Fibroblast of gingiva (primary cell): ENCODE measurements around the gene HELT.
"Not testable (repeated sequence)": the region's sequence is repeated elsewhere in the genome, so short reads cannot be mapped to it uniquely, and the experiment has no call there.

Source experiments
- DNase-seq: peaks from one replicate; pipeline ENCODE4 v3.0.0-alpha.2; 2011; ENCODE audit warnings: low read depth

The HELT gene, protein sequence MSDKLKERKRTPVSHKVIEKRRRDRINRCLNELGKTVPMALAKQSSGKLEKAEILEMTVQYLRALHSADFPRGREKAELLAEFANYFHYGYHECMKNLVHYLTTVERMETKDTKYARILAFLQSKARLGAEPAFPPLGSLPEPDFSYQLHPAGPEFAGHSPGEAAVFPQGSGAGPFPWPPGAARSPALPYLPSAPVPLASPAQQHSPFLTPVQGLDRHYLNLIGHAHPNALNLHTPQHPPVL

DNA sequence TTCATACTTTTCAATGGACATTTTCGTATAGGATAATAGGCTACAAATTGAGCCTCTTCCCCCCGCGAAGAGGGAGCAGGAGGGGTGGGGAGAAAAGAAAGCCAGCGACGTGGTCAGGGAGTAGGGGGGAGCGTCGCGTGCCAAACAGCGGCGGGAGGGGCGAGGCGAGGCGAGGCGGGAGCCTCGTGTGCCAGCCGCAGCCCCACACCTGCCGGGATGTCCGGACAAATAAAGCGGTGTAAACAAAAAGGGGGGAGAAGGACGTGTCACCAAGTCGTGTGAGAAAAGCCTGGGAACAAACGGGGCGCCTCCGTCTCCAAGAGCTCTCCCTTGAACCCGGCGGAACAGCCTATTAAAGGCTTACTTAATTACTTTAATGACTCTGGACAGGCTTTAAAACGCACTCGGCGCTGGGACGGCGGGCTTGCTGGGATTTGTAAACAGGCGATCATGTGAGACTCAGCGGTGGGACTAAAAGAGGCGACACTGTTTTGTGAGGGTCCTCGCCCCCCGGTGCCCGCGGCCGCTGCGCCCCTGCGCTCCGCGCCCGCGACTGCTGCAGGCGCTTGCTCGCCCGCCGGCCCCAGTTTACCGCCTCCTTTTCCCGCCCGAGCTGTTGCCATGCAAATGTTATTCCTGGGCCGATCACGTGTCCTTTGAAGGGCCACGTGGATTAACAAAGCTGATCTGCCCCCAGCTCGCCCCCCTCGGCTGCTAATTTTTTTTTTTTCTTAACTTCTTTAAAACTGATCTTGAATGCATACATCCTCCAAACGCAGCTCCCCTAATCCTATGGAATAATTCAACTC lies at the start of gene HELT:
Gene HELT (plus strand): TSS at position 527 of the 809 bp plus-strand sequence. CDS start 439 bp downstream, outside the sequence.
- DNase-seq = no peak

DNA sequence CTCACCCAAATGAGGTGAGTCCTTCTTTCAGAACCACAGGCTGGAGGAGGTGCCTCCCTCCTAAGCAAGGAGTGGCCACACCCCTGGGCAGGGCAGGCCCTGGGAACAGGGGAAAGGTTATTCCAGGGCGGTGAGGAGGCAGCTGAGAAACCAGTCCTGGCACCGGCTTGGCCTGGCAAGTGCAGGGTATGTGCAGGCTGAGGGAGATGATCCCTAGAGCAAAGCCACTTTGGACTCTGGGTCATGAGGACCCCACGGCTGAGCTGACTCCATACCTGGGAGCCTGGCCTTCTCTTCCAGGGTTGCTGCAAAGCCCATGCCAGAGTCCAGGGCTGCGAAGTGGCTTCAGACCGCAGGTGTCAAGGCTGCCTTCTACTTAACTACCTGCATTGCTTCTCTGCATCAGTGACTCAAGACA lies 49.5 kb upstream of the HELT start:
- no peak for DNase-seq

DNA sequence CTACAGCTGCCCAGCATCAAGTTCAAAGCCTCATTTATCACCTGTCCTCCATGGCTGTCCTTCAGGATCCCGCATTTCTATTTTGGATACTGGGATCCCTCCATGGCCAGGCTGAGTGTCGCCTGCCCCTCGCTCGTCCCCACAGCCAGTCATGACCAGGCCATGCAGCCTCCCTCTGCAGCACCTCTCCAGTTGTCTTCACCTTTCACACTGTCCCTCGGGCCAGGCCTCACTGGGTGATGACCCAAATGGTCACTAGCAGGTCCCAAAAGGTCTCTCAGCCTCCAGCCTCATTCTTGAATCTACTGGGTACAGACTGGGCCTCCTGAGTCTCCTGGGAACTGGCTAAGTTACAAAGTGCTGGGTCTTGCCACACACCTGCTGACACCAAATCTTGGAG lies 48.7 kb upstream of the HELT start:
- DNase-seq = no peak

DNA sequence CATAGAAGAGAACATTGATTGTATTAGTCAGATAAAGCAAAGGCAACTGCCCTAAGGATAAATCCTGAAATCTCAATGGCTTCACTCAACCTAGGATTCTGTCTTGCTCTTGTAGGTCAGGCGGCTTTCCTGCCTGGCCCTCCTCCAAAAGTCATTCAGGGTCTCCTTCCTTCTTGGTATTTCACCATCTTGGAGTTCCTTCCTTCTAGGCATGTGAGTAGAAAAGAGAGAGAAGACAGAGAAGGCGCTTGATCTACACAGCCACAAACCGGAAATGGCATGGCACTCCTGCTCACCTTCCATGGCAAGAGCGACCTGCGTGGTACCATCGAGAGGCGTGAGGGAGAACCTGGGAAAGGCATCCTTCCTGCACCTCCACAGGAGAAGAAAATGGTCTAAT lies 45.3 kb upstream of the HELT start:
- no peak for DNase-seq

DNA sequence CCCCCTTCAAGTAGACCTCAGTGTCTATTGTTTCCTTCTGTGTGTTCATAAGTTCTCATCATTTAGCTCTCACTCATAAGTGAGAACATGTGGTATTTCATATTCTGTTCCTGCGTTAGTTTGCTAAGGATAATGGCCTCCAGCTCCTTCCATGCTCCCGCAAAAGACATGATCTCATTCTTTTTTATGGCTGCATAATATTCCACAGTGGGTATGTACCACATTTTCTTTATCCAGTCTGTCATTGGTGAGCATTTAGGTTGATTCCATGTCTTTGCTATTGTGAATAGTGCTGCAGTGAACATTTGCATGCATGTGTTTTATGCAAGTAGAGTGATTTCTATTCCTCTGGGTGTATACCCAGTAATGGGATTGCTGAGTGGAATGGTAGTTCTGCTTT lies 41.9 kb upstream of the HELT start:
- not testable (repeated sequence) for DNase-seq

DNA sequence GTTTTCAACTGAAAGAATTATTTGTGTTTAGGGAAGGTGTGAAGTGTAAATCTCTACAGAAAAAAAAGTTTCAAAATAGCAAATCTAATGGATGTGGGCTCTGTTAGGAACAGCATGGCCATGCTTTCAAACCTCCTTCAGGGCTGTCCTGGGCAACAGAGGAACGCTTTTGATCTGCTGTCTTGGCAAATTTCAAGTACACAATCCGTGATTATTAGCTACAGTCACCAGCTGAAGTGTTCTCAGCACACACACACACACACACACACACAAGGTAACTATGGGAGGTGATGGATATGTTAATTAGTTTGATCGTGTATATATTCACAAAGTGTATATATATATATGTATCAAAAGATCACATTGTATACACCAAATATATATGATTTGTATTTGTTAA lies 40.5 kb upstream of the HELT start:
- DNase-seq = no peak

DNA sequence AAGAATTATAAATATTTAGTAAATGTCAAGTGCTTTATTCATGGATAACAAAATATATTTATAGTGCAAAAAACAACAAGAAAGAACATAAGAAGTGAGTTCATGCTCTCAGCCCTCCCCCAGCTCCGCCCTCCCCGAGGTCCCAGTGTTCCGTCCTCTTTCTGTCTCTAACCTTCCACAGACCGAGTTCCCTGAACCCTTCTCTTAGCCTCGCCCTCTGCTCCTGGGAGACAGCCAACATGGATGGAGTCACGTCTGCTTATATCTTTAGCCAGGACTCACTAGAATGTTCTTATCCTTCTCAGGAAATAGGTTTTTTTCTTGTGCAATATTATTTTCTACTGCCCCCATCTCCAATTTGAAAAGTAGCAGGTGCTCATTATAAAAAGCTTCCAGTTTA lies 40.1 kb upstream of the HELT start:
- DNase-seq = no peak

DNA sequence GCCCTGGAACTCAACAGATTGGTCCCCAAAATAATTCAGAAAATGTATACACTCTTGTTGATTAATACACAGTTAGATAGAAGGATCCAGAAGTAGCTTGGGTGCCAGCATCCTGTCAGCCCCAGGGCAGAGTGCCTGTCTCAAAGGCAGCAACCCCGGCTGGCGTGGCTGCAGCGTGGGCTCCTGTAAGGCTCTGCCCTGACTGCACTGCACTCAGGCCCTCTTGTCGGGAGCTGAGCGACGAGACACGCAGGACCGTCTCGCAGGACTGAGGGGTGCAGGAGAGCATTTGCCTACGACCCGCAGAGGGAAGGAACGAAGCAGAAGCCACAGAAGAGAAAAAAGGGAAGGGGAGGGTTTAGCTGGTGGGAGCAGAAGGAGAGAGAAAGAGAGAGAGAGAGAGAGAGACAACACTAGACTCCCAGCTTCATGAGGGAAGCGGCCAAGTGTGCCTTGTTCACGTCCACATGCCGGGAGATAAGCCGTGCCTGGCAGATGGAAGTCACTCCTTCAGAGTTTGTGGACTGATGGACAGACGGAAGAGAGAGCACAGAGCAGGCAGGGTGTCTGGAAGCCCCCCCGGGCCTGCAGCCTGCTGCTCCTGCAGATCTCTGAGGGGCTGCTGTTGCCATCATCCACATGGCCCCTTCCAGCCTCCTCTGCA lies 38.7 kb upstream of the HELT start:
- DNase-seq = no peak

DNA sequence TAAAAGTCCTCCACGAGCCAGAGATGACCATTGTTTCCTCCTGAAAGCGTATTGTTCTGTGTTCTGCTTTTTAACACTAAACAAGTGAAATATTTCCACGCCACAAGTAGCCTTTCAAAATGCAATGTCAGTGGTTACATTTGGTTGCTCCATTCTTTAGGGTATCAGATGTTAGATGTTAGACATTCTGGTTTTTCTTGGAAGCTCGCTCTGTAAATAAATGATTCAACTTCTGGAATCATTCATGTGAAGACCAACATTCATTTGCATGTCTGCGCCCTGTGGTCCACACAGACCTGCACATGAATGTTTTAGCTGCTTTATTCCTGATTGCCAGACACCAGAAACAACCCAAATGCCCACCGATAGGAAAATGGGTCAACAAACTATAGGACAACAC lies 38.0 kb upstream of the HELT start:
- DNase-seq = peak; percentile 65

DNA sequence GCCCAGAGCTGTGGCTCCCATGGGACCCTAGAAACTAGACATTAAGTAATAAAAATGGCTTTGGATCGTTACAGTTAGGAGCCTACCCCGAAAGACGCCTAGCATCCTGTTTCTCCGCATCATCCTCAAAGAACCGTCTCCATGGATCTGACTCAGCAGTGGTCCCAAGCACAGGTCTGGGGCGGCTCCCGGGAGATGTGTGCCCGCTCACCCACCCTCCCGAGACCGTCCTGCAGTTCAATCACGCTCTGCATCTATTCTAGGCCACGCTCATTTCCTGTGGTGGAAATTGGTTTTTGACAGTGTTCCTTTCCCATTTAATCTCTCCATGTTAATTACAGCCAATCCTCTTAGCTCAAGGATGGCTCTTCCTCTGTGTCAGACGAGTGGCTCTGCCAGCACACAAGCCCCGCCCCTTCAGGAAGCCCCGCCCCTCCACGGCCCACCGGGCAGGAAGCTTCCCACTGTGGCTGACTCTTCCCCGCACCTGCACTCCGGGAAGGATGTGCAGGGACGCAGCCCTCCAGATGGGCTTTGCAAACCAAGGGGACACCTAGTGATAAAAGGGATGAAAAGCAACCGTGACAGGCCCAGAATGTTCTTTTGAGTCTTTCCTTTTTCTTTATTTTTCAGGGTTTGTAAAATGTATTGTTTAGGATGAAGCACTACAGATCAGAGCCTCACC lies 34.5 kb upstream of the HELT start:
- peak; percentile 18 for DNase-seq

DNA sequence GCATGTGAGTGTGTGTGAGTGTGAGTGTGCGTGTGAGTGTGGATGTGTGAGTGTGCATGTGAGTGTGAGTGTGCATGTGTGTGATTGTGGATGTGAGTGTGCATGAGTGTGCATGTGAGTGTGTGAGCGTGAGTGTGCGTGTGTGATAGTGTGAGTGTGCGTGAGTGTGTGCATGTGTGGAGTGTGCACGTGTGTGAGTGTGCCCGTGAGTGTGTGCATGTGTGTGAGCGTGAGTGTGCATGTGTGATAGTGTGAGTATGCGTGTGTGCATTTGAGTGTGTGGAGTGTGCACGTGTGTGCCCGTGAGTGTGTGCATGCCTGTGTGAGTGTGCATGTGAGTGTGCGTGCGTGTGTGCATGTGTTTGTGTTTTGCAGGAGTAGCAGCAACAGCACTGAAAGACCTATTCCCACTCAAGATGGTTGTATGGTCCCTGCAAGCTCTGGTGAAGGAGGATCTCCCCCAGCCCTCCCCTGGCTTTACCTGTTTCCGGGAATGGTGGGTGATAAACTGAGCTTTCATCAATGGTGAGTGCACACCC lies 30.7 kb upstream of the HELT start:
- DNase-seq = no peak

DNA sequence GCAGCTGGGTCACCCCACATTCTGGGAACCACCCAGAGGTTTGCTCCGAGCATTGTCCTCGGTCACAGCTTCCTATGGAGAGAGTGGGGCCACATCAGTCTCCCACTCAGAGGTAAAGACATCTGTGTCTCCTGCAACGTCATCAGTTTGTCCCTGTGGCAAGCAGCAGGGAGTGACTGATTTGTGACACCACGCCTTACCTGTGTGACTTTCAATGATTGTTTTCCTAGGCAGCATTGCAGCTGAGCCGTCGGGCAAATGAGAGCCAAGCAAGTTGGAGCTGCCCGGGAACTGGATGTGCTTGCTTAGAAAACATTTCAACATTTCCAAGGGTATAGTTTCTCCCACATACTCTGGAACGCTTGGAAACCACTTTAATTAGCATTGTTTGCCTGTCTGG lies 29.7 kb upstream of the HELT start:
- no peak for DNase-seq

DNA sequence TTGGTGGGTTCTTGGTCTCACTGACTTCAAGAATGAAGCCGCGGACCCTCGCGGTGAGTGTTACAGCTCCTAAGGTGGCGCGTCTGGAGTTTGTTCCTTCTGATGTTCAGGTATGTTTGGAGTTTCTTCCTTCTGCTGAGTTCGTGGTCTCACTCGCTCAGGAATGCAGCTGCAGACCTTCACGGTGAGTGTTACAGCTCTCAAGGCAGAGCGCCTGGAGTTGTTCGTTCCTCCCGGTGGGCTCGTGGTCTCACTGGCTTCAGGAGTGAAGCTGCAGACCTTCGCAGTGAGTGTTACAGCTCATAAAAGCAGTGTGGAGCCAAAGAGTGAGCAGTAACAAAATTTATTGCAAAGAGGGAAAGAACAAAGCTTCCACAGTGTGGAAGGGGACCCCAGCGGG lies 29.0 kb upstream of the HELT start:
- not testable (repeated sequence) for DNase-seq

DNA sequence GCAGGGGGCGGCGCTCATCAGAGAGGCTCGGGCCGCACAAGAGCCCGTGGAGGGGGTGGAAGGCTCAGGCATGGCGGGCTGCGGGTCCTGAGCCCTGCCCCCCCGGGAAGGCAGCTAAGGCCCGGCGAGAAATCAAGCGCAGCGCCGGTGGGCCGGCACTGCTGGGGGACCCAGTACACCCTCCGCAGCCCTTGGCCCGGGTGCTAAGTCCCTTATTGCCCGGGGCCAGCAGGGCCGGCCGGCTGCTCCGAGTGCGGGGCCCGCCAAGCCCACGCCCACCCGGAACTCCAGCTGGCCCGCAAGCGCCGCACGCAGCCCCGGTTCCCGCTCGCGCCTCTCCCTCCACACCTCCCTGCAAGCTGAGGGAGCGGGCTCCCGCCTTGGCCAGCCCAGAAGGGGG lies 28.2 kb upstream of the HELT start:
- not testable (repeated sequence) for DNase-seq

DNA sequence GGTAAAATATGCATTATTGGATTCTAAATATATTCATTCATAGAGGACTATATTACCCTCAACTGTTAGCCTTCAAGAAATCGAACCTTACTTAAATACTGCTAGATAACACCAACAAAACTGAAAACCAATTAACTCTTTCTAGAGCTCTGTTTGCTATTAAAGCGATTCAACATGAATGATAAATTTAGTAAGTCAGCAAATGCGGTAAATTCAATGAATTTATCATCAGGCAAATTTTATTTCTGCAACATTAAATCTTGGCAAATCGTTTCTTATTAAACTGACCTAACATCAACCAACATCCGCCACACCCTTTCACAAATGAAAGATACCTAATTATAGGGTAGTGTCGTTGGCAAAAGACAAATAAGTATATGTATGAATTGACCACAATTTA lies 26.4 kb upstream of the HELT start:
- DNase-seq = no peak

DNA sequence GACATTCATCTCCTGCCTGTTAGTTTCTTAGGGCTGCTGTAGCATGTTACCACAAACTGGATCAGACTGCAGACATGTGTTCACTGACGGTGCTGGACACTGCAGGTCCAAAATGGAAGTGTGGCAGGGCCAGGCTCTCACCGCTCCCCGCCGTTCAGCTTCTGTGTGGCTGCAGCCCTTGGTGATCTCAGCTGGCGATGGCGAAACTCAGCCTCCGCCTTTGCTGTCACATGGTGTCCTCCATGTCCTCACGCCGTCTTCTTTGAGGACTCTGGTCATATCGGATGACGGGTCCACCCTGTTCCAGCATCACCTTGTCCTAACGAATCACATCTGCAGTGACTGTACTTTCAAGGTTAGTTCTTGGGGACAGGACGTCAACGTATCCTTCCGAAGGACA lies 25.9 kb upstream of the HELT start:
- no peak for DNase-seq

DNA sequence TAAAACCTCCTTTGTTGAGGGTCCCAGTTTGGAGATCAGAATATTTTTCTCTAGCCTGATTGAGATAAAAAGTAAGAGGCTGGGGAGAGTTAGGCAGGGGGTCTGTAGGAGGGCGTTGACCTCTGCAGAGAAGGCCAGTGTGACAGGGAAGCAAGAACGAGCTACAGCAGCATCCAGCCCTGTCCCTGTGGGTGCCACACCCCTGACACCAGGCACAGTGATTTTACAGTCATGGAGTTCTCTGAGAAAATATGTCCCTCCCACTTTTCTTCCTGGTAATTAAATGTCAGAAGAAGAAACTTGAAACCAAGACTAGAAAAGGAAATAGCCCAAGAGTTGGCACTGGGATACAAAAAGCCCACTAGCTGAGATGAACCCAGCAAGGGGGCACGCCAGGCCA lies 25.0 kb upstream of the HELT start:
- no peak for DNase-seq

DNA sequence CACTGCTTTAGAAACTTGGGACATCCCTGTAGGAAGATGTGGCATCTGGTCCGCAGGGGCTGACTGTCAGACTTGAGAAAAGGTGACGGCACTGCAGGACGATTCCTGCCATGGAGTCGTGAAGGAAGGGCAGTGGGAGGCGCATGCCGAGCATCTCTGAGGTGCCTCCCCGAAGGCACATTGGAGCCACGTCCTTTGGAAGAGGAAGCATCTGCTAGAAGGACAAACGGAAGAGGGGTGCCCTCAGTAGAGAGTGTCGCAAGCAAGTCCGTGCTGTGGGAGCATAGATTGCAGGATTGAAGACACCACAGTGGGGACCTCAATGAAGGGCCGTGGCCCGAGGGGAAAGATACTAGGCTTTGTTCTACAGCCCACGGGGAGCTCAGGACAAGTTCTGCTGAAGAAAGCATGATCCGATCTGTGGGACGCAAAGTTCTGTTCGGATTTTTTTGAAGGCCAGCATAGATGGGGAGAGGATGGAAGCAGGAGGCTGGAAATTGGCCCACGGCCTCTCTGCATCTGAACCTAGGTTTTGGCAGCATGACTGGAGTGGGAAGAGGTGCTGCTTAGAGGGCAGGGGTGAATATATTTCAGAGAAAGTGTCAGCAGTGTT lies 24.2 kb upstream of the HELT start:
- no peak for DNase-seq

DNA sequence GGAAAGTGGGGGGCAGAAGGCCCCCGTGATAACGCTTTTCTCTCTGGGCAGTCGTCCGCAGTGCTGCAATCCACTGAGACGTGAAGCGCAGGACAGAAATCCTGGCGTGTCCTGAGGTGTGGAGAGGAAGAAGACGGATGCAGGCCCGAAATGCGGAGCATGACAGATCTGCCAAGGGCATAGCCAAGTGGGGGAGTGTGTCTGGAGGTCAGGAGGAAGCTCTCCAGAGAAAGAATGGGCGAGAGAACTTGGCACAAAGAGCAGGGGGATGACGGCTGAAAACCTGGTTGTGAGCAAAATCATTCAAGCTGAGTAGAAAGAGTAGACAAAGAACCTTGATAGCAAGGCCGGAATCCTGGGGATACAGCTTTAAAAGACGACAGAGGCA lies 23.7 kb upstream of the HELT start:
- DNase-seq = no peak

DNA sequence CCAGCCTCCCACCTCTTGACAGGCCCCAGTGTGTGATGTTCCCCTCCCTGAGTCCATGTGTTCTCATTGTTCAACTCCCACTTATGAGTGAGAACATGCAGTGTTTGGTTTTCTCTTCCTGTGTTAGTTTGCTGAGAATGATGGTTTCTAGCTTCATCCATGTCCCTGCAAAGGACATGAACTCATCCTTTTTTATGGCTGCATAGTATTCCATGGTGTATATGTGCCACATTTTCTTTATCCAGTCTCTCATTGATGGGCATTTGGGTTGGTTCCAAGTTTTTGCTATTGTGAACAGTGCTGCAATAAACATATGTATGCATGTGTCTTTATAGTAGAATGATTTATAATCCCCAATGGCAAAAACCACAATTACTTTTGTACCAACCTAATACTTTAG lies 20.6 kb upstream of the HELT start:
- DNase-seq = not testable (repeated sequence)

DNA sequence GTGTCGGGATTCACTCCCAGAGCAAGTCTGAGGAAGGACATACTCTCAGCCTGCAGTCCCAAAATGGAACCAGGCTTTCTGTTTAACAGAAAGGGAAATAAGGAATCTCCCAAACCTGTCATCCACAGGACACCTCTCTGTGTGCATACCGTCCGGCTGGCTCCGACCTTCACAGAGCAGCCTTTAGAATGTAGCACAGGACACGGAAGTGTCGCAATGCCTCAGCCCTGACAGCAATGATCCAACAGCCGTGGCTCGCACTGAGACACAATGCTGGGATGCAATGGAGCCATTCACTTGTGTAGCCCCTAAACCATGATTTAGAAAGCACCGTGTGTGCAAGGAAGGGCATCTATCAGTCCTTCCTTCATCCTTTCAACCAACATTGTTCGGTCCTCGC lies 15.5 kb upstream of the HELT start:
- no peak for DNase-seq
